GM19324 (cell line): ENCODE measurements around the gene GNB5.
"Not testable (repeated sequence)": the region's sequence is repeated elsewhere in the genome, so short reads cannot be mapped to it uniquely, and the experiment has no call there.

Source experiments
- ATAC-seq: cut with Tn5 transposase; IDR thresholded peaks from one replicate; pipeline ENCODE4 v1.9.1; 2021; ENCODE audit warnings: mild to moderate bottlenecking, moderate library complexity; ENCODE audit not compliant: unreplicated experiment, low FRiP score

The GNB5 gene

GRCh38 chr15:52171807-52172206 is 19.4 kb downstream of the GNB5 start:
- no peak for ATAC-seq

GRCh38 chr15:52171386-52171785 is 19.8 kb downstream of the GNB5 start:
- ATAC-seq: no peak

DNA sequence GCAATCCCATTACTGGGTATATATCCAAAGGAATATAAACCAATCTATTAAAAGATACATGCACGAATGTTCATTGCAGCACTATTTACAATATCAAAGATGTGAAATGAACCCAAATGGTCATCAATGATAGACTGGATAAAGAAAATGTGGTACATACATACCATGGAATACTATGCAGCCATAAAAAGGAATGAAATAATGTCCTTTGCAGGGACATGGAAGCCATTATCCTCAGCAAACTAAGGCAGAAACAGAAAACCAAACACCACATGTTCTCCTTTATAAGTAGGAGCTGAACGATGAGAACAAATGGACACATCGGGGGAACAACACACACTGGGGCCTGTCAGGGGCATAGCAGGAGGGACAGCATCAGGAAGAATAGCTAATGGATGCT is 21.0 kb downstream of the GNB5 start:
- ATAC-seq: not testable (repeated sequence)

DNA sequence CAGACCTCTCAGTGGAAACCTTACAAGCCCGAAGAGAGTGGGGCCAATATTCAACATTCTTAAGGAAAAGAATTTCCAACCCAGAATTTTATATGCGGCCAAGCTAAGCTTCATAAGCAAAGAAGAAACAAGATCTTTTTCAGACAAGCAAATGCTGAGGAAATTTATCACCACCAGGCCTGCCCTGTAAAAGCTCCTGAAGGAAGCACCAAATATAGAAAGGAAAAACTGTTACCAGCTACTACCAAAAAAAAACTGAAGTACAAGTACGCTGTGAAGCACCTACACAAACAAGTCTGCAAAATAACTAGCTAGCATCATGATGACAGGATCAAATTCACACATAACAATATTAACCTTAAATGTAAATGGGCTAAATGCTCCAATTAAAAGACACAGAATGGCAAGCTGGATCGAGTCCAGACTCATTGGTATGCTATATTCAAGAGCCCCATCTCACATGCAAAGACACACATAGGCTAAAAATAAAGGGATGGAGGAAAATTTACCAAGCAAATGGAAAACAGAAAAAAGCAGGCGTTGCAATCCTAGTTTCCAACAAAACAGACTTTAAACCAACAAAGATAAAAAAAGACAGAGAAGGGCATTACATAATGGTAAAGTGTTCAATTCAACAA is 25.6 kb downstream of the GNB5 start:
- ATAC-seq: not testable (repeated sequence)

GRCh38 chr15:52164631-52165265 is 26.4 kb downstream of the GNB5 start:
- ATAC-seq: no peak

- ATAC-seq: no peak
Measured at GRCh38 chr15:52163321-52164190, 27.6 kb downstream of the GNB5 start.

DNA sequence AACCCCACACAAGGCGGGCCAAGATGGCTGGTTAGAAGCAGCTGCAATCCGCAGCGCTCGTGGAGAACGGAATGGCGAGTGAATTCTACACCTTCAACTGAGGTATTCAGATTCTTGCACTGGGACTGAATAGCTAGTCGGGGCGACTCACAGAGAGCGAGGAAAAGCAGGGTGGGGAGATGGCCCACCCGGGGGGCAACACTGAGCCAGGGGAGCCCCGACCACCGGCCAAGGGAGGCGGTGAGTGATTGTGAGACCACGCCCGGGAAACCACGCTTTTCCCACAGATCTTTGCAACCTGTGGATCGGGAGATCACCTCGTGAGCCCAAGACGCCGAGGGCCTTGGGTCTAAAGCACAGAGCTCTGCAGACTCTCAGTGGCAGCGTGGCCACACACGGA is 28.3 kb downstream of the GNB5 start:
- no peak for ATAC-seq

DNA sequence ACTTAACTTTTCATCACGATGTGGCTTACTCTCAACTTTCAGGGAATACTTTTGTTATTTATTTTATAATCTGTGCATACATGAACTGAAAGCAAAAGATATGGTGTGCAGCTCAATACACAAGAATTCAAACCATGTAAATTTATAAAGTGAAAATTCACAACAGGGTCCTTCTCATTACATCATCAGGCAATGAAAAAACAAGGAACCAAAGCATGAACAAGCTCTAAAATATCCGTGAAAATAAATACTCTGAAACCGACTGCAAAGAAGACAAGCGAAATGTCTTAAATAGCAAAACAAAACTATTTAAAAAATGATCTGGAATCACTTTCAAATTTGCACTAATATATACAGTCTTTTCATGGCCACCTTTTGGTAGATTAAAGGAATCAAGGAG is 28.9 kb downstream of the GNB5 start:
- no peak for ATAC-seq

GRCh38 chr15:52161406-52161966 is 29.7 kb downstream of the GNB5 start:
- ATAC-seq: no peak

GRCh38 chr15:52159645-52160044 is 31.5 kb downstream of the GNB5 start:
- no peak for ATAC-seq

DNA sequence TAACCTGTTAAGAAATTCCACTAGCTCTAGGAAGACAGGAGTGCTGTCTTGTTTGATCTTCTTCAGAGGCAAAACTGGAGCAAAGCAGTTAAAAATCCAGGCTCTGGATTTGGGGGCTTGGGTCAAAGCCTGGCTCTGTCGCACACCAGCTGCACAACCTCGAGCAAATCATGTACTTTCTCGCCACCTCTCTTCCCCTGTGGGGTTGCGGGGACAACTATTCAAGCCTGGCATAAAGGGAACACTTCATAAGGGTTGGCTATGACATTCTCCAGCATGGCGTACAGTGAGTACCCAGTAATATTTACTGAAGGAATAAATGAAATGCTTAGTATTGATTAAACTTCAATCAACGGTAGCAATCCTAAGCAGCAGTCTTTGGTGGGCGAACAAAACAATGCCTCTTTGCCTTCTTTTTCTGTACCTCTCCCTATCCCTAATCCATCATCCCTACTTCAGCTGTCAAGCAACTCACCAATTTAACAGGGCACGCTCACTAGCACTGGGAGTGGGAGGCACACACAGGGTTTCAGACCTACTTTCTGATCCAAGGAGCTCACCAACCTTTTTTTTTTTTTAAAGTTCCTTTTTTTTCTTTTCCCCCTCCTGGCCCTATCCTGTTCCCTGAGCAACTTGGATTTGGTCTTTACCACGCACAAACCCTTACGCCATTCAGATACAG is 33.0 kb downstream of the GNB5 start:
- no peak for ATAC-seq

DNA sequence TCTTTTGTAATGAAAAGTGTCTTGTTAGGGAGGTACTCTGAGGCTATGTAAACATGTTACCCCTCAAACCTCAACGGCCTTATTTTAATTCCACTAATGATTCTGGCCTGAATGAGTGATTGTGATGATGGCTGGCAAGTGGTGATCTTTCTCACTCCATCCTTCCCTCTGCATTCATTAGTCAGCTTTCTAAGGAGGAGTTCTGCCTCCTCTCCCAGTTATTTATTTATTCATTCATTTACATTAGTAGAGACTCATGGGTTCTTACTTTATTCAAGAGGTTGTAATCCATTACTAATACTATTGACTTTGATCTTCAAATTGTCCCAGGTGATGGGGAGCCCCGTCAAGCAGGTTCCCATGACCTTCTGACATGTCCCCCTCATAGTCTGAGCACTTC is 35.3 kb downstream of the GNB5 start:
- ATAC-seq: no peak

DNA sequence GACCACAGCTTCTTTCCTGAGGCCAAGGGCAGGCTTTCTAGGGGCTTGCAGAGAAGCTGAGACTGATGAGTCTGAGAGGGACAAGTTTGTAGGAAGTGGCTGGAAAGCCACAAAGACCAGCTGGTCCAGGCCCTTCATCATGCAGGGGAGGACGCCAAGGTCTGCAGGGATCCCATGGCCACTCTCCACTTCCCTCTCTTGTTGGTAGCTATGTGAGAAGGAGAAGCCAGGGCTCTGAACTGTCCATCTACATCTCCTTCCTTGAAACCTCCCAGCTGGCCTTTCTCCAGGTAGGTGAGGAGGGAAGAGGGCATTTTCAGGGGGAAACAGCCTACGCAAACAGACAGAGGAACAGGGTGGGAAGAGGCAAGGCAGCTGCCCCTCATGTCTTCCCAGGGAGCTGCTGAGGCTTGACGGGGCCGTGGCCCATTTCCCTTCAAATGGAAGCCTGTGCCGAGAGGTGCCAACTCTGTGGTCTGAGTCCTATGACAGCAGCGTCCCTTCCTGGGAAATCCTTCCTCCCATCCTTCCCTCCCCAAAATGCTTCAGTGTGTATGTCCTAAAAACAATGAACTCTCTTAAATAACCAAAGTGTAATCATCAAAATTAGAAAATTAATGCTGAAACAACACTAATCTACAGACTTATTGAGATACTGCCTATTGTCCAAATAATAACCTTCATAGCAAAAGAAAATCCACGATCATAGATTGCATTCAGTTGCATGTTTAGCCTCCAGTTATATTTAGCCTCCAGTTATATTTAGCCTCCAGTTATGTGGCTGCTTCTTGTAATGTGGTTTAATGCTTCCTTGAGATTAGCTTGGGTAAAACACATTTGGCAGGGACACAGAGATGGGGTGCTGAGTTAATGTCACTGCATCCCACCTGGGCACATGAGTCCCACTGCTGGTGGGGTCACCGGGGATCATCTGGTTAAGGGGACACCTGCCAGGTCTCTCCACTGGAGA is 36.0 kb downstream of the GNB5 start:
- ATAC-seq: no peak

GRCh38 chr15:52153900-52154895 is 37.0 kb downstream of the GNB5 start:
- no peak for ATAC-seq

GRCh38 chr15:52151353-52151752 is 39.8 kb downstream of the GNB5 start:
- no peak for ATAC-seq

DNA sequence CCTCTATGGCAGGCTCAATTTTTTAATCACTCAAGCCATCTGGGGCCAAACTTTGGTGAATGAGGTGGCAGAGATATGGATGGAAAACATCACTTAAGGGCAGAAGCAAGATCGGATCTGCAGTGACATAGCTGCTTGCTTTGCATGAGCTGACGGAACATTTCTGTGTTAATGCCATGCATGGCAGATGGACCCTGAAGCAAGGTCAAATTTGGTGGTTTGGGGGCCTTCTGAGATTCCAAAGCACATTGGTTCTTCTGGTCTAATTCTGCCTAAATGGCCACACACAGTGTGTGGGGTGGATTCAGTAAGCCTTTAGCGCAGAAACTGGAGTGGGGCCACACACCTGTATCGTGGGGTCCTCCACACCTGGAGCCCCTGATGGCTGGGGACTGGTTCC is 40.3 kb downstream of the GNB5 start:
- no peak for ATAC-seq

DNA sequence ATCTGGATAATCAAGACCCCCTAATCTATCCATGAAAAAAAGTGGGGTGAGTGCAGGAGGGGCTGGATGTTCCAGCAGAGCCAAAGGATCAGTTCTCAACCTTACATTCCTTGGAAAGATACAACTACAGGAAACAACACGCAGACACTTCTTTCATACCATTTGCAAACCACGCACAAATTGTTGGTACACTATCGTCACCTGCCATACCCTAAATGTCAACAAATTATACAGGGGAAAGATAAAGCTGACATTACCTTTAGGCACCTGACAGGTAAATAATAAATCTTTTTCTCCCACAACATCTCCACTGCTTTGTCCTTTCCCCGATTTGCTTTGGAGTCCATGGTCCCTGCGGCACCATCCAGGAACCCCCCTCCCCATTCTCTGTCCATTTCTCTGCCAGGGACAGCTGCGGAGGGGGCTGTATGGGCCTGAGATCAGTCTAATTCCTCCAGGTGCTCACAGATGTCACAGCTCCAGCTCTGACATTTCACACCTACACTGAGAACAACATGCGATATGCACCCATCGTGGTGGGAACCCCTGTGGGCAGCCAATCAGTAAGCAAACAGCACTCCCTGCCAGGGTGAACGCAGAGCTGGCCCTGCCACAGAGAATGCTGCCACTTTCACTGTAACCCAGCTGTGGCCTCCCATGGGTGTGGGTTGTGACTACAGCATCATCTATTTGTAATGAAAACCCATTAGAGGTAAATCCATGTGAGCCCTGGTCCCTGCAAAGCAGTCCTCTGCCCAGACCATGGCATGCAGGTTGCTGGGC is 41.0 kb downstream of the GNB5 start:
- ATAC-seq: no peak

GRCh38 chr15:52148403-52148802 is 42.8 kb downstream of the GNB5 start:
- ATAC-seq: no peak
